Karpas-422 (cell line): Measurements from ENCODE around the gene FAR2. TPM values are rescaled to one million over a fixed set of nuclear protein-coding genes. Genes with fewer than 3 reads are reported as not detected.
"Not testable (repeated sequence)": the region's sequence is repeated elsewhere in the genome, so short reads cannot be mapped to it uniquely, and the experiment has no call there.

Experiments used
- DNase-seq: peaks from one replicate; pipeline ENCODE4 v3.0.0-alpha.2; 2015
- H2AFZ ChIP-seq: fragments of 200-600 bp; sonication (generic); 2 replicates; pipeline ENCODE4 v1.6.1; 2014; ENCODE audit warnings: antibody characterized with exemption, low read length, mixed read lengths
- H3K27ac ChIP-seq: fragments of 200-600 bp; sonication (generic); 2 replicates; pipeline ENCODE4 v1.5.1; 2014; ENCODE audit warnings: mild to moderate bottlenecking, low read length, moderate library complexity
- H3K27me3 ChIP-seq: fragments of 200-600 bp; sonication (generic); 2 replicates; pipeline ENCODE4 v1.6.1; 2014; ENCODE audit warnings: low read length, mixed read lengths
- H3K36me3 ChIP-seq: fragments of 200-600 bp; sonication (generic); 2 replicates; pipeline ENCODE4 v1.6.1; 2014; ENCODE audit warnings: low read length, mixed read lengths; ENCODE audit not compliant: insufficient read depth
- H3K4me1 ChIP-seq: fragments of 200-600 bp; sonication (generic); 2 replicates; pipeline ENCODE4 v1.6.1; 2014; ENCODE audit warnings: mild to moderate bottlenecking, low read length, mixed read lengths
- H3K4me2 ChIP-seq: fragments of 200-600 bp; sonication (generic); 2 replicates; pipeline ENCODE4 v1.6.1; 2014; ENCODE audit warnings: low read length, low read depth, mild to moderate bottlenecking; ENCODE audit not compliant: poor library complexity, severe bottlenecking
- H3K4me3 ChIP-seq: fragments of 200-600 bp; sonication (generic); 2 replicates; pipeline ENCODE4 v1.5.1; 2014; ENCODE audit warnings: mild to moderate bottlenecking, antibody characterized with exemption, low read length, mixed read lengths
- H3K79me2 ChIP-seq: fragments of 200-600 bp; sonication (generic); 2 replicates; pipeline ENCODE4 v1.6.1; 2014; ENCODE audit warnings: mild to moderate bottlenecking, low read length, mixed read lengths
- H3K9ac ChIP-seq: fragments of 200-600 bp; sonication (generic); 2 replicates; pipeline ENCODE4 v1.6.0; 2014; ENCODE audit warnings: low read length
- H3K9me2 ChIP-seq: fragments of 200-600 bp; sonication (generic), shearing (Covaris generic); replicated peaks from 2 replicates; pipeline ENCODE4 v1.6.0; 2014; ENCODE audit warnings: mild to moderate bottlenecking, low read length, moderate library complexity; ENCODE audit not compliant: insufficient read depth
- H3K9me3 ChIP-seq: fragments of 300-700, 200-600 bp; sonication (generic); 2 replicates; pipeline ENCODE4 v1.6.1; 2014; ENCODE audit warnings: low read length, mixed read lengths
- H4K20me1 ChIP-seq: fragments of 200-600 bp; sonication (generic); 2 replicates; pipeline ENCODE4 v1.6.1; 2014; ENCODE audit warnings: mild to moderate bottlenecking, antibody characterized with exemption, low read length, low read depth; ENCODE audit not compliant: insufficient read depth
- total RNA-seq: library from RNA; depleted of rRNA; stranded (reverse); fragments of >200 nt; shearing (Covaris generic); gene quantifications from 2 replicates; pipeline ENCODE4 v1.2.3, GENCODE V29; 2014; ENCODE audit warnings: low replicate concordance

The FAR2 gene
- total RNA-seq, 1 experiment from 2014 or later, result not detected

- no peaks in the 10 kb centered on the region for H3K36me3 ChIP-seq
- no peak overlapping the region for H3K27ac ChIP-seq
- no peak overlapping the region for H3K4me2 ChIP-seq
- no peaks in the 10 kb centered on the region for H3K9me3 ChIP-seq
- H3K79me2 ChIP-seq, result no peaks in the 10 kb centered on the region
- H3K4me1 ChIP-seq, result no peaks in the 10 kb centered on the region
- H3K9ac ChIP-seq, result no peak overlapping the region
- DNase-seq, result no peak
- no peaks in the 10 kb centered on the region for H3K27me3 ChIP-seq
- no peaks in the 10 kb centered on the region for H3K9me2 ChIP-seq
- no peaks in the 10 kb centered on the region for H4K20me1 ChIP-seq
- no peak overlapping the region for H2AFZ ChIP-seq
- no peak overlapping the region for H3K4me3 ChIP-seq
These were observed 16.8 kb upstream of the FAR2 start for GRCh38 chr12:29132316-29132715.

GRCh38 chr12:29133181-29133580 lies 15.9 kb upstream of the FAR2 start:
- Histone ChIP-seq H3K79me2 (no peaks in the 10 kb centered on the region), H3K4me1 (no peaks in the 10 kb centered on the region), H3K27ac (no peak overlapping the region), H3K4me3 (no peak overlapping the region), H3K27me3 (no peaks in the 10 kb centered on the region), H3K9me2 (no peaks in the 10 kb centered on the region), H4K20me1 (no peaks in the 10 kb centered on the region), H3K4me2 (no peak overlapping the region), H3K9me3 (no peaks in the 10 kb centered on the region), H3K9ac (no peak overlapping the region), H2AFZ (no peak overlapping the region), H3K36me3 (no peaks in the 10 kb centered on the region)
- no peak for DNase-seq

GRCh38 chr12:29133680-29134079 lies 15.4 kb upstream of the FAR2 start:
- no peak overlapping the region for H2AFZ ChIP-seq
- H3K4me1 ChIP-seq, result no peaks in the 10 kb centered on the region
- DNase-seq, result peak; percentile 4

GRCh38 chr12:29138256-29138655 lies 10.8 kb upstream of the FAR2 start:
- H3K27ac ChIP-seq, H3K79me2 ChIP-seq, H3K4me1 ChIP-seq, H3K9me3 ChIP-seq, H3K4me2 ChIP-seq, H3K9me2 ChIP-seq, H3K36me3 ChIP-seq, H4K20me1 ChIP-seq, H3K4me3 ChIP-seq, H3K27me3 ChIP-seq, H3K9ac ChIP-seq, DNase-seq, H2AFZ ChIP-seq: not testable (repeated sequence)

More at GRCh38 chr12:29133680-29134079, 15.4 kb upstream of the FAR2 start:
- no peaks in the 10 kb centered on the region for H3K9me3 ChIP-seq
- no peak overlapping the region for H3K9ac ChIP-seq
- no peaks in the 10 kb centered on the region for H4K20me1 ChIP-seq
- H3K9me2 ChIP-seq, result no peaks in the 10 kb centered on the region
- no peak overlapping the region for H3K4me2 ChIP-seq
- no peaks in the 10 kb centered on the region for H3K79me2 ChIP-seq
- no peaks in the 10 kb centered on the region for H3K36me3 ChIP-seq
- no peak overlapping the region for H3K4me3 ChIP-seq
- H3K27me3 ChIP-seq, result no peaks in the 10 kb centered on the region
- no peak overlapping the region for H3K27ac ChIP-seq

GRCh38 chr12:29138855-29139254 lies 10.2 kb upstream of the FAR2 start:
- not testable (repeated sequence) for H3K27ac ChIP-seq, H3K9me2 ChIP-seq, DNase-seq, H3K4me3 ChIP-seq, H3K4me2 ChIP-seq, H2AFZ ChIP-seq, H3K36me3 ChIP-seq, H3K9ac ChIP-seq, H3K79me2 ChIP-seq, H3K27me3 ChIP-seq, H3K9me3 ChIP-seq, H4K20me1 ChIP-seq, H3K4me1 ChIP-seq

- peak; percentile 15 for DNase-seq
- Histone ChIP-seq H3K79me2 (no peaks in the 10 kb centered on the region), H3K9me3 (no peaks in the 10 kb centered on the region), H3K4me1 (no peaks in the 10 kb centered on the region), H4K20me1 (no peaks in the 10 kb centered on the region), H2AFZ (no peak overlapping the region), H3K4me3 (no peak overlapping the region), H3K9ac (no peak overlapping the region), H3K27ac (no peak overlapping the region), H3K4me2 (no peak overlapping the region), H3K9me2 (no peaks in the 10 kb centered on the region), H3K27me3 (no peaks in the 10 kb centered on the region), H3K36me3 (no peaks in the 10 kb centered on the region)
These were observed 3.5 kb upstream of the FAR2 start for GRCh38 chr12:29145372-29146170.

- Histone ChIP-seq H3K4me2 (no peak overlapping the region), H3K79me2 (no peaks in the 10 kb centered on the region), H4K20me1 (no peaks in the 10 kb centered on the region), H3K4me1 (no peaks in the 10 kb centered on the region), H3K27ac (no peak overlapping the region), H3K9ac (no peak overlapping the region), H3K36me3 (no peaks in the 10 kb centered on the region), H3K9me2 (no peaks in the 10 kb centered on the region), H3K9me3 (no peaks in the 10 kb centered on the region), H2AFZ (no peak overlapping the region), H3K27me3 (no peaks in the 10 kb centered on the region), H3K4me3 (no peak overlapping the region)
- DNase-seq, result peak; percentile 19
These were observed 2.9 kb upstream of the FAR2 start for GRCh38 chr12:29146196-29146595.

- no peak overlapping the region for H3K4me2 ChIP-seq
- no peaks in the 10 kb centered on the region for H3K9me3 ChIP-seq
- no peaks in the 10 kb centered on the region for H3K79me2 ChIP-seq
- H4K20me1 ChIP-seq, result no peaks in the 10 kb centered on the region
- H3K36me3 ChIP-seq, result no peaks in the 10 kb centered on the region
- no peak overlapping the region for H3K27ac ChIP-seq
- H3K9me2 ChIP-seq, result no peaks in the 10 kb centered on the region
- H3K27me3 ChIP-seq, result no peaks in the 10 kb centered on the region
- H3K9ac ChIP-seq, result no peak overlapping the region
- no peak overlapping the region for H2AFZ ChIP-seq
- H3K4me1 ChIP-seq, result no peaks in the 10 kb centered on the region
- no peak overlapping the region for H3K4me3 ChIP-seq
- no peak for DNase-seq
These were observed 1.1 kb upstream of the FAR2 start for GRCh38 chr12:29147731-29148595.
